Cortex of kidney (tissue), 1 donor: ENCODE data around the gene NXF1.
A peak's percentile ranks its signal among the peaks of the same experiment; 100 is the strongest.
"Not testable (repeated sequence)": the region's sequence is repeated elsewhere in the genome, so short reads cannot be mapped to it uniquely, and the experiment has no call there.

Experiments used
- DNase-seq: peaks from one replicate; lab custom pipeline; 2025; lab: John Stamatoyannopoulos, UW

Gene NXF1

GRCh38 chr11:62832336-62833234 is 27.3 kb upstream of the NXF1 start, which contains the start of gene TEX54:
Gene TEX54 (minus strand): TSS chr11:62832841.
- DNase-seq = no peak

GRCh38 chr11:62831520-62832335 is 26.5 kb upstream of the NXF1 start, which contains the start of gene STX5:
Gene STX5 (minus strand): TSS chr11:62832051. CDS start chr11:62831243, 808 bp downstream.
- peak; percentile 78 for DNase-seq

GRCh38 chr11:62830904-62831519 is 25.8 kb upstream of the NXF1 start:
- DNase-seq = no peak

GRCh38 chr11:62828130-62828529 is 22.9 kb upstream of the NXF1 start:
- DNase-seq = not testable (repeated sequence)

GRCh38 chr11:62823677-62824076 is 18.4 kb upstream of the NXF1 start:
- no peak for DNase-seq

GRCh38 chr11:62817129-62817528 is 11.9 kb upstream of the NXF1 start:
- no peak for DNase-seq

- no peak for DNase-seq
Observed at GRCh38 chr11:62816557-62816956, 11.3 kb upstream of the NXF1 start.

GRCh38 chr11:62811659-62812058 is 6.4 kb upstream of the NXF1 start:
- no peak for DNase-seq

- DNase-seq = no peak
Observed at GRCh38 chr11:62810748-62811147, 5.5 kb upstream of the NXF1 start.

- no peak for DNase-seq
Observed at GRCh38 chr11:62806611-62807121, 1.4 kb upstream of the NXF1 start.

- DNase-seq = no peak
Observed at GRCh38 chr11:62805961-62806441, 761 bp upstream of the NXF1 start.

GRCh38 chr11:62804310-62805075 is 747 bp downstream of the NXF1 start:
- DNase-seq = no peak

- no peak for DNase-seq
Observed at GRCh38 chr11:62801071-62801470, 4.2 kb downstream of the NXF1 start.

- no peak for DNase-seq
Observed at GRCh38 chr11:62799486-62799885, 5.8 kb downstream of the NXF1 start.

GRCh38 chr11:62796281-62796680 is 9.0 kb downstream of the NXF1 start:
- DNase-seq = no peak

GRCh38 chr11:62794201-62794775 is 11.0 kb downstream of the NXF1 start:
- DNase-seq = no peak

- DNase-seq = no peak
Observed at GRCh38 chr11:62792202-62792575, 13.1 kb downstream of the NXF1 start.

- DNase-seq = no peak
Observed at GRCh38 chr11:62791501-62792201, 13.6 kb downstream of the NXF1 start, which contains the start of gene TMEM223. Gene TMEM223 (minus strand): TSS chr11:62792006. CDS start chr11:62791994, 12 bp downstream.

- no peak for DNase-seq
Observed at GRCh38 chr11:62789576-62789975, 15.7 kb downstream of the NXF1 start.

- no peak for DNase-seq
Observed at GRCh38 chr11:62788991-62789390, 16.2 kb downstream of the NXF1 start.
